ENCODE measurements around the gene TMEM121B. TPM values are rescaled to one million over a fixed set of nuclear protein-coding genes. Genes with fewer than 3 reads are reported as not detected.

TMEM121B gene
- polyA plus RNA-seq, 4 donors = 0.76 to 1.1 (median 0.91) TPM

Other genes starting within 250 kb of the TMEM121B start
- gene GAB4, start 113.1 kb downstream of the TMEM121B start, polyA plus RNA-seq (ENCODE audit: insufficient read length in 4 of 4) = not detected
- 1 to 10 TPM; 4.6 to 7.8 (median 5.2) TPM for gene IL17RA, start 36.4 kb downstream of the TMEM121B start, polyA plus RNA-seq (ENCODE audit: insufficient read length in 4 of 4)
- 10 to 100 TPM; 31.4 to 44.0 (median 40.8) TPM for gene HDHD5, start 37.9 kb upstream of the TMEM121B start, polyA plus RNA-seq (ENCODE audit: insufficient read length in 4 of 4)
- gene ADA2, start 98.1 kb upstream of the TMEM121B start, polyA plus RNA-seq (ENCODE audit: insufficient read length in 4 of 4) = 10 to 100 TPM; 23.7 to 47.1 (median 32.5) TPM
- gene CECR2, start 248.1 kb upstream of the TMEM121B start, polyA plus RNA-seq (ENCODE audit: insufficient read length in 4 of 4) = 10 to 100 TPM in 2 of 4 donors, 1 to 10 TPM in 2; 8.9 to 24.3 (median 15.5) TPM

All from left renal cortex interstitium (tissue), 4 donors.